H9 (cell line): ENCODE results near the gene SRRT. TPM values are rescaled to one million over a fixed set of nuclear protein-coding genes. Genes with fewer than 3 reads are reported as not detected.
A peak's percentile ranks its signal among the peaks of the same experiment; 100 is the strongest.

ENCODE experiments used
- DNase-seq: peaks from one replicate; pipeline ENCODE4 v3.0.0-alpha.2; 2017
- H2AFZ ChIP-seq: one replicate; pipeline ENCODE4 v1.6.1; 2013; ENCODE audit warnings: mild to moderate bottlenecking, low read length, control low read depth, moderate library complexity
- H2AK5ac ChIP-seq: 2 replicates; pipeline ENCODE4 v1.6.1; 2013; ENCODE audit warnings: low read length, control low read depth, mixed read lengths; ENCODE audit not compliant: insufficient read length
- H2BK120ac ChIP-seq: one replicate; pipeline ENCODE4 v1.6.1; 2013; ENCODE audit warnings: low read depth, mild to moderate bottlenecking, low read length, control low read depth, inconsistent platforms; ENCODE audit not compliant: poor library complexity, severe bottlenecking
- H2BK12ac ChIP-seq: 2 replicates; pipeline ENCODE4 v1.6.1; 2013; ENCODE audit warnings: low read length, control low read depth, mixed read lengths, low read depth; ENCODE audit not compliant: insufficient read length
- H2BK15ac ChIP-seq: 2 replicates; pipeline ENCODE4 v1.6.1; 2013; ENCODE audit warnings: low read depth, low read length, control low read depth
- H2BK20ac ChIP-seq: one replicate; pipeline ENCODE4 v1.6.1; 2013; ENCODE audit warnings: low read depth, mild to moderate bottlenecking, low read length, control low read depth, inconsistent platforms; ENCODE audit not compliant: poor library complexity, severe bottlenecking
- H2BK5ac ChIP-seq: 2 replicates; pipeline ENCODE4 v1.6.1; 2013; ENCODE audit warnings: low read length, control low read depth, mixed read lengths; ENCODE audit not compliant: insufficient read length
- H3K14ac ChIP-seq: 2 replicates; pipeline ENCODE4 v1.6.1; 2013; ENCODE audit warnings: low read length, control low read depth; ENCODE audit not compliant: insufficient read depth
- H3K18ac ChIP-seq: 2 replicates; pipeline ENCODE4 v1.6.1; 2013; ENCODE audit warnings: low read depth, mild to moderate bottlenecking, mixed read lengths, low read length, control low read depth; ENCODE audit not compliant: insufficient read length
- H3K23ac ChIP-seq: 2 replicates; pipeline ENCODE4 v1.6.1; 2013; ENCODE audit warnings: low read length, control low read depth, mixed read lengths, low read depth; ENCODE audit not compliant: insufficient read length
- H3K23me2 ChIP-seq: 2 replicates; pipeline ENCODE4 v1.6.1; 2013; ENCODE audit warnings: low read depth, mild to moderate bottlenecking, mixed read lengths, low read length, control low read depth; ENCODE audit not compliant: insufficient read length, poor library complexity, severe bottlenecking
- H3K27ac ChIP-seq: 2 replicates; pipeline ENCODE4 v1.5.1; 2013; ENCODE audit warnings: low read length, control low read depth, mixed read lengths, low read depth; ENCODE audit not compliant: insufficient read length
- H3K27me3 ChIP-seq: 2 replicates; pipeline ENCODE4 v1.6.1; 2013; ENCODE audit warnings: low read length, control low read depth, inconsistent platforms; ENCODE audit not compliant: insufficient read depth
- H3K4ac ChIP-seq: 2 replicates; pipeline ENCODE4 v1.6.1; 2013; ENCODE audit warnings: low read depth, mild to moderate bottlenecking, control low read depth, inconsistent platforms, low read length, moderate library complexity
- H3K4me1 ChIP-seq: 2 replicates; pipeline ENCODE4 v1.6.1; 2013; ENCODE audit warnings: low read length, control low read depth, inconsistent platforms; ENCODE audit not compliant: insufficient read depth
- H3K4me2 ChIP-seq: 2 replicates; pipeline ENCODE4 v1.6.1; 2013; ENCODE audit warnings: low read length, control low read depth, mixed read lengths; ENCODE audit not compliant: insufficient read length, insufficient read depth
- H3K56ac ChIP-seq: 2 replicates; pipeline ENCODE4 v1.6.1; 2013; ENCODE audit warnings: low read depth, mild to moderate bottlenecking, mixed read lengths, low read length, control low read depth; ENCODE audit not compliant: insufficient read length
- H3K79me1 ChIP-seq: 2 replicates; pipeline ENCODE4 v1.6.1; 2013; ENCODE audit warnings: low read depth, mild to moderate bottlenecking, moderate library complexity, low read length, control low read depth, inconsistent platforms; ENCODE audit not compliant: insufficient read depth, poor library complexity, severe bottlenecking
- H3K79me2 ChIP-seq: 2 replicates; pipeline ENCODE4 v1.6.1; 2013; ENCODE audit warnings: low read length, control low read depth, inconsistent platforms; ENCODE audit not compliant: insufficient read depth
- H3K9ac ChIP-seq: 2 replicates; pipeline ENCODE4 v1.6.1; 2013; ENCODE audit warnings: low read length, control low read depth, mixed read lengths; ENCODE audit not compliant: insufficient read length; ENCODE audit errors: extremely low read depth
- H3K9me3 ChIP-seq: one replicate; pipeline ENCODE4 v1.6.1; 2013; ENCODE audit warnings: low read depth, low read length, inconsistent platforms; ENCODE audit not compliant: control insufficient read depth
- H3T11ph ChIP-seq: one replicate; pipeline ENCODE4 v1.6.1; 2013; ENCODE audit warnings: mild to moderate bottlenecking, low read length, control low read depth, inconsistent platforms
- H4K20me1 ChIP-seq: one replicate; pipeline ENCODE4 v1.6.1; 2013; ENCODE audit not compliant: control insufficient read depth, insufficient read length, insufficient read depth
- H4K5ac ChIP-seq: 2 replicates; pipeline ENCODE4 v1.6.1; 2013; ENCODE audit warnings: low read depth, mild to moderate bottlenecking, mixed read lengths, low read length, control low read depth; ENCODE audit not compliant: insufficient read length
- H4K8ac ChIP-seq: replicated peaks from 2 replicates; pipeline ENCODE4 v1.6.1; 2013; ENCODE audit warnings: low read length, control low read depth, mixed read lengths, low read depth; ENCODE audit not compliant: insufficient read length
- H4K91ac ChIP-seq: 2 replicates; pipeline ENCODE4 v1.6.1; 2013; ENCODE audit warnings: low read depth, mild to moderate bottlenecking, moderate library complexity, mixed read lengths, low read length, control low read depth; ENCODE audit not compliant: insufficient read length
- H3K27ac Mint-ChIP-seq, 3 experiments: 2 replicates in 2 of 3; 3 replicates in 1 of 3; pipeline ENCODE4 v1.8.0; 2020 to 2021; ENCODE audit warnings: mixed read lengths in 3 of 3, mild to moderate bottlenecking in 1 of 3, moderate library complexity in 1 of 3
- H3K27me3 Mint-ChIP-seq: 2 replicates; pipeline ENCODE4 v1.8.0; 2021; ENCODE audit warnings: low read depth, mild to moderate bottlenecking, moderate library complexity, mixed read lengths
- H3K36me3 Mint-ChIP-seq, 3 experiments: 2 replicates in 2 of 3; 3 replicates in 1 of 3; pipeline ENCODE4 v1.8.0; 2020 to 2021; ENCODE audit warnings: low read depth in 3 of 3, mixed read lengths in 3 of 3; ENCODE audit not compliant: insufficient read depth in 1 of 3
- H3K4me1 Mint-ChIP-seq, 2 experiments: 2 replicates each; pipeline ENCODE4 v1.8.0; 2020; ENCODE audit warnings: mixed read lengths in 2 of 2
- H3K4me3 Mint-ChIP-seq, 2 experiments: 2 replicates in 1 of 2; 3 replicates in 1 of 2; pipeline ENCODE4 v1.8.0; 2020 to 2021; ENCODE audit warnings: mild to moderate bottlenecking in 2 of 2, mixed read lengths in 2 of 2, moderate library complexity in 1 of 2
- H3K9me3 Mint-ChIP-seq, 2 experiments: 2 replicates in 1 of 2; 3 replicates in 1 of 2; pipeline ENCODE4 v1.8.0; 2020; ENCODE audit warnings: mild to moderate bottlenecking in 2 of 2, mixed read lengths in 2 of 2, moderate library complexity in 1 of 2
- WGBS: extraction: QIAGEN DNeasy Blood & Tissue Kit; methylation state at CpG from one replicate; pipeline ENCODE4 v1.1.7; 2013; ENCODE audit warnings: missing lambda C conversion rate, low lambda C conversion rate, mixed read lengths; ENCODE audit not compliant: insufficient read length; ENCODE audit errors: extremely low coverage; 5-methylcytosine and 5-hydroxymethylcytosine counted together
- total RNA-seq: library from RNA; stranded (reverse); gene quantifications from 2 replicates; pipeline ENCODE4 v1.2.1, GENCODE V29; 2021
- TF ChIP-seq, protein P1 (sequence below): fragments of 200-600 bp; sonication (generic); conservative IDR thresholded peaks from 3 replicates; pipeline ENCODE4 v1.8.0; 2021; ENCODE audit warnings: antibody characterized with exemption, mild to moderate bottlenecking

The SRRT gene
- total RNA-seq, 1 experiment from 2014 or later: 373 TPM

DNA sequence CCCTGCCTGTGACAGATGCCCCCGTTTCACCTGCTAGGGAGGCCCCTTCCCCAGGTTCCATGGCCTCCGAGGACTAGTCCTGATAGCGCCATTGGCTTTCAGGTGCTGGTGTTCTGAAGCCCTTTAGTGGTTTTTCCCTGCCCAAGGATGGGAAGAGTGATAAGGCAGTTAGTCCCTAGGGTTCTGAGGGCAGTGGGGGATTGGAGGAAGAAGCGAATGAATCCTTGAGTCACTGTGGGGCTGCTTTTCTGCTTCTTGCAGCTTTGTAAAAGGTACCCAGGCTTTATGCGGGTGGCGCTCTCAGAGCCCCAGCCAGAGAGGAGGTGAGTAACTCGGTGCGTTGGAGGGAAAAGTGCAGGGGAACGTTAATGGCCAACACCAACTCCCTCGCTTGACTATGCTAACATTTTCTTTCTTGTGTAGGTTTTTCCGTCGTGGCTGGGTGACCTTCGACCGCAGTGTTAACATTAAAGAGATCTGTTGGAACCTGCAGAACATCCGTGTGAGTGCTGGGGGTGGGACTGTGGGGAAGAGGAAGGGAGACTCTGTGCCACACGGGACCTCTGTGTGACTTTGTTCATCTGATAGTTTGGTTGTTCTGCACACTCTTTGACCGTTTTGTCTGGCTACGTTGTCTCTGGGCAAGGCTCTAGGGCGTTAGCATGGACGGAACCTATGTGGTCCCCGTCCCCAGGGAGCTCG lies 10.7 kb downstream of the SRRT start:
- no peak overlapping the region for H3K27ac ChIP-seq
- H3K36me3 Mint-ChIP-seq: peaks cover 72 to 83% (median 81%) of the 10 kb centered on the region in 3 experiments
- H2AK5ac ChIP-seq: no peak overlapping the region
- TF ChIP-seq, protein P1, sequence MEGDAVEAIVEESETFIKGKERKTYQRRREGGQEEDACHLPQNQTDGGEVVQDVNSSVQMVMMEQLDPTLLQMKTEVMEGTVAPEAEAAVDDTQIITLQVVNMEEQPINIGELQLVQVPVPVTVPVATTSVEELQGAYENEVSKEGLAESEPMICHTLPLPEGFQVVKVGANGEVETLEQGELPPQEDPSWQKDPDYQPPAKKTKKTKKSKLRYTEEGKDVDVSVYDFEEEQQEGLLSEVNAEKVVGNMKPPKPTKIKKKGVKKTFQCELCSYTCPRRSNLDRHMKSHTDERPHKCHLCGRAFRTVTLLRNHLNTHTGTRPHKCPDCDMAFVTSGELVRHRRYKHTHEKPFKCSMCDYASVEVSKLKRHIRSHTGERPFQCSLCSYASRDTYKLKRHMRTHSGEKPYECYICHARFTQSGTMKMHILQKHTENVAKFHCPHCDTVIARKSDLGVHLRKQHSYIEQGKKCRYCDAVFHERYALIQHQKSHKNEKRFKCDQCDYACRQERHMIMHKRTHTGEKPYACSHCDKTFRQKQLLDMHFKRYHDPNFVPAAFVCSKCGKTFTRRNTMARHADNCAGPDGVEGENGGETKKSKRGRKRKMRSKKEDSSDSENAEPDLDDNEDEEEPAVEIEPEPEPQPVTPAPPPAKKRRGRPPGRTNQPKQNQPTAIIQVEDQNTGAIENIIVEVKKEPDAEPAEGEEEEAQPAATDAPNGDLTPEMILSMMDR: no peak
- H2BK15ac ChIP-seq: no peak overlapping the region
- H3K14ac ChIP-seq: no peak overlapping the region
- no peak overlapping the region for H3K18ac ChIP-seq
- DNase-seq: no peak
- H2BK20ac ChIP-seq: no peak overlapping the region
- H3T11ph ChIP-seq: no peak overlapping the region
- no peaks in the 10 kb centered on the region for H3K9me3 ChIP-seq
- no peak overlapping the region for H3K23ac ChIP-seq
- H2BK120ac ChIP-seq: no peak overlapping the region
- H2AFZ ChIP-seq: no peak overlapping the region
- H3K56ac ChIP-seq: no peak overlapping the region
- H3K4me2 ChIP-seq: no peak overlapping the region
- no peaks in the 10 kb centered on the region for H3K9me3 Mint-ChIP-seq
- peak overlapping the region in 1 of 2 experiments; percentile 40; a peak in 3 of 5 replicates for H3K4me3 Mint-ChIP-seq
- peaks cover 6% of the 10 kb centered on the region; the same call in 1 of the 2 replicates for H3K79me2 ChIP-seq
- no peaks in the 10 kb centered on the region; the same call in 1 of the 2 replicates for H3K27me3 Mint-ChIP-seq
- H4K8ac ChIP-seq: no peak overlapping the region
- no peak overlapping the region for H3K4ac ChIP-seq
- no CpG with 5 or more reads among the region's 22 CpGs for WGBS
- H3K27me3 ChIP-seq: no peaks in the 10 kb centered on the region
- H4K20me1 ChIP-seq: no peaks in the 10 kb centered on the region
- H2BK5ac ChIP-seq: no peak overlapping the region
- peaks cover 28 to 43% of the 10 kb centered on the region in 2 experiments for H3K4me1 Mint-ChIP-seq
- H2BK12ac ChIP-seq: no peak overlapping the region
- H3K23me2 ChIP-seq: peaks cover 15% of the 10 kb centered on the region
- peak overlapping the region; percentile 70 to 88 (median 86); a peak in 5 of 7 replicates for H3K27ac Mint-ChIP-seq
- H4K5ac ChIP-seq: no peak overlapping the region
- peaks cover 6% of the 10 kb centered on the region for H3K79me1 ChIP-seq
- no peak overlapping the region for H4K91ac ChIP-seq
- no peaks in the 10 kb centered on the region; the same call in 1 of the 2 replicates for H3K4me1 ChIP-seq
- H3K9ac ChIP-seq: no peak overlapping the region
